GM12801 (cell line): ENCODE measurements around the gene MGLL.

Experiments used
- CTCF ChIP-seq: IDR thresholded peaks from one replicate; pipeline ENCODE4 v1.5.1; 2011; ENCODE audit warnings: control low read depth; ENCODE audit not compliant: insufficient read length; ENCODE audit errors: extremely low read depth

MGLL gene

GRCh38 chr3:127776347-127776746 is 46.0 kb downstream of the MGLL start:
- no peak for TF ChIP-seq CTCF

GRCh38 chr3:127775398-127776109 is 46.8 kb downstream of the MGLL start:
- no peak for TF ChIP-seq CTCF

GRCh38 chr3:127774647-127775046 is 47.7 kb downstream of the MGLL start:
- TF ChIP-seq CTCF: no peak

- TF ChIP-seq CTCF: no peak
Observed at GRCh38 chr3:127773752-127774395, 48.4 kb downstream of the MGLL start.

GRCh38 chr3:127772827-127773751 is 49.2 kb downstream of the MGLL start:
- TF ChIP-seq CTCF: no peak

GRCh38 chr3:127772273-127772672 is 50.0 kb downstream of the MGLL start:
- no peak for TF ChIP-seq CTCF

GRCh38 chr3:127771746-127772145 is 50.6 kb downstream of the MGLL start:
- TF ChIP-seq CTCF: no peak
